Stomach (tissue), 4 donors: Measurements from ENCODE around the gene SSTR3.

Source experiments
- EP300 ChIP-seq: sonication (generic); formaldehyde crosslinking; IDR thresholded peaks from one replicate; pipeline ENCODE4 v1.6.1; 2017; ENCODE audit warnings: antibody characterized with exemption
- POLR2A ChIP-seq, 4 donors: fragments of 450-650 bp; IDR thresholded peaks; one replicate each; pipeline ENCODE4 v1.6.1; 2016; ENCODE audit warnings: antibody characterized with exemption in 4 of 4, control low read depth in 2 of 4, mild to moderate bottlenecking in 1 of 4, moderate library complexity in 1 of 4
- POLR2AphosphoS5 ChIP-seq, 3 donors: sonication (generic); formaldehyde crosslinking; IDR thresholded peaks; one replicate each; pipeline ENCODE4 v1.6.1; 2016; ENCODE audit warnings: antibody characterized with exemption in 3 of 3
- TF ChIP-seq, protein P1 (sequence below), 7 experiments: fragments of 450-650 bp in 4 of 7; fragments of 200-600 bp in 3 of 7; sonication (generic) in 3 of 7; IDR thresholded peaks; one replicate each; pipeline ENCODE4 v1.5.1; 2016 to 2019; ENCODE audit warnings: antibody characterized with exemption in 7 of 7, control low read depth in 2 of 7, mild to moderate bottlenecking in 1 of 7

DNA sequence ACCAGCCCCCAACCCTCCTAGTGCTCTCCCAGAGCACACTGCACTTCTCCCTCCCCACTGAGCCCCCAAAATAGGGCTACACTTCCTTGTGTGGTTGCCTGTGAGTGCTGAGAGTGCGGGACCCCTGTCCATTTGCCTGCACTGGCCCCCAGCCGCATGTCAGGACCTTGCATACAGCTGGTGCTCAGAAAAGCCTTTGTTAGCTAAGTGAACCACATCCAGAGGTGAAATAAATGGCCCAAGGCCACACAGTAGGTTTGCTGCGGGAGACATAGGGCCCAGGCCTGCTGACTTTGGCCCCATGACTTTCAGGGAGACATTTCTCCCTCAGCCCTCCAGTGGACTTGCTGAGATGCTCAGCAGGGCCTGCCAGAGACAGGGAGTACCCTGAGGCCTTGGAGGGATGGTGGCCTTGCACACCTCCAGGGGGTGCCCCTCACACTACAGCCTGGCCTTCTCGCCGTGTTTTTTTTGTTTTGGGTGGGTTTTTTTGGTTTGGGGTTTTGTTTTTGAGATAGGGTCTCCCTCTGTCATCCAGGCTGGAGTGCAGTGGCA is 10.2 kb downstream of the SSTR3 start:
- TF ChIP-seq POLR2AphosphoS5 (IDR thresholded peaks at IDR 0.05) (no peak), EP300 (no peak), POLR2A (IDR thresholded peaks at IDR 0.05) (no peak)
- TF ChIP-seq, protein P1, sequence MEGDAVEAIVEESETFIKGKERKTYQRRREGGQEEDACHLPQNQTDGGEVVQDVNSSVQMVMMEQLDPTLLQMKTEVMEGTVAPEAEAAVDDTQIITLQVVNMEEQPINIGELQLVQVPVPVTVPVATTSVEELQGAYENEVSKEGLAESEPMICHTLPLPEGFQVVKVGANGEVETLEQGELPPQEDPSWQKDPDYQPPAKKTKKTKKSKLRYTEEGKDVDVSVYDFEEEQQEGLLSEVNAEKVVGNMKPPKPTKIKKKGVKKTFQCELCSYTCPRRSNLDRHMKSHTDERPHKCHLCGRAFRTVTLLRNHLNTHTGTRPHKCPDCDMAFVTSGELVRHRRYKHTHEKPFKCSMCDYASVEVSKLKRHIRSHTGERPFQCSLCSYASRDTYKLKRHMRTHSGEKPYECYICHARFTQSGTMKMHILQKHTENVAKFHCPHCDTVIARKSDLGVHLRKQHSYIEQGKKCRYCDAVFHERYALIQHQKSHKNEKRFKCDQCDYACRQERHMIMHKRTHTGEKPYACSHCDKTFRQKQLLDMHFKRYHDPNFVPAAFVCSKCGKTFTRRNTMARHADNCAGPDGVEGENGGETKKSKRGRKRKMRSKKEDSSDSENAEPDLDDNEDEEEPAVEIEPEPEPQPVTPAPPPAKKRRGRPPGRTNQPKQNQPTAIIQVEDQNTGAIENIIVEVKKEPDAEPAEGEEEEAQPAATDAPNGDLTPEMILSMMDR (IDR thresholded peaks at IDR 0.05): no peak
